GM19455 (cell line): ENCODE results near the gene GLI2.

Source experiments
- ATAC-seq: cut with Tn5 transposase; IDR thresholded peaks from one replicate; pipeline ENCODE4 v1.9.1; 2021; ENCODE audit not compliant: unreplicated experiment

The GLI2 gene

DNA sequence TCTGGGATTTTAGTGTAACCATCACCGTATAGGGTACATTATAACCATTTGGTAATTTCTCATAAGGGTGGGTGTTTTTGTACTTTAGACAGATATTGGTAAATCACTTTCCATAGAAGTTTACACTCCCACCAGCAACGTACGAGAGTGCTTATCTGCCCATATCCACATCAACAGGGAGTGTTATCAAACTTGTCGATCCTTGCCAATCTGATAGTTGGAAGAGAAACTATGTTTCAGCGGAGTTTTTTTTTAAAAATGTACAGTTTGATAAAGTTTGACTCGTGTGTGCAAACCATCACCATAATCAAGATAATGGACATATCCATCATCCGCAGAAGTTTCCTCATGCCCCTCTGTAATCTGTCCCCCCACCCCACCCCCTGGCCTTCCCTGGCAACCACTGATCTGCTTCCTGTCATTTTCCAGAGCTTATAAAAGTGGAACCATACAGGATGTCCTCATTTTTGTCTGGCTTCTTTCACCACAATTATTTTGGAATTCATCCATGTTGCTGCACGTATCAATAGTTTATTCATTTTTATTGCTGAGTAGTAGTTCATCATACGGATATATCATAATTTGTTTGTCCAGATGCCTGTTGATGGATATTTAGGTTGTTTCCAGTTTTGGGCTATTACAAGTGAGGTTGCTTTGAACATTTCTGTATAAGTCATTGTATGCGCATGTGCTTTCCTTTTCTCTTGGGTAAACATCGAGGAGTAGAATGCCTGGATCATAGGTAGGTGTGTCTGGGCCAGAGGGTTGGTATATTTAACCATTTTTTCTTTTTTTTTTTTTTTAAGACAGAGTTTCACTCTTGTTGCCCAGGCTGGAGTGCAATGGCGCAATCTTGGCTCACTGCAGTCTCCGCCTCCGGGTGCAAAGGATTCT lies 18.6 kb downstream of the GLI2 start:
- ATAC-seq, result no peak

DNA sequence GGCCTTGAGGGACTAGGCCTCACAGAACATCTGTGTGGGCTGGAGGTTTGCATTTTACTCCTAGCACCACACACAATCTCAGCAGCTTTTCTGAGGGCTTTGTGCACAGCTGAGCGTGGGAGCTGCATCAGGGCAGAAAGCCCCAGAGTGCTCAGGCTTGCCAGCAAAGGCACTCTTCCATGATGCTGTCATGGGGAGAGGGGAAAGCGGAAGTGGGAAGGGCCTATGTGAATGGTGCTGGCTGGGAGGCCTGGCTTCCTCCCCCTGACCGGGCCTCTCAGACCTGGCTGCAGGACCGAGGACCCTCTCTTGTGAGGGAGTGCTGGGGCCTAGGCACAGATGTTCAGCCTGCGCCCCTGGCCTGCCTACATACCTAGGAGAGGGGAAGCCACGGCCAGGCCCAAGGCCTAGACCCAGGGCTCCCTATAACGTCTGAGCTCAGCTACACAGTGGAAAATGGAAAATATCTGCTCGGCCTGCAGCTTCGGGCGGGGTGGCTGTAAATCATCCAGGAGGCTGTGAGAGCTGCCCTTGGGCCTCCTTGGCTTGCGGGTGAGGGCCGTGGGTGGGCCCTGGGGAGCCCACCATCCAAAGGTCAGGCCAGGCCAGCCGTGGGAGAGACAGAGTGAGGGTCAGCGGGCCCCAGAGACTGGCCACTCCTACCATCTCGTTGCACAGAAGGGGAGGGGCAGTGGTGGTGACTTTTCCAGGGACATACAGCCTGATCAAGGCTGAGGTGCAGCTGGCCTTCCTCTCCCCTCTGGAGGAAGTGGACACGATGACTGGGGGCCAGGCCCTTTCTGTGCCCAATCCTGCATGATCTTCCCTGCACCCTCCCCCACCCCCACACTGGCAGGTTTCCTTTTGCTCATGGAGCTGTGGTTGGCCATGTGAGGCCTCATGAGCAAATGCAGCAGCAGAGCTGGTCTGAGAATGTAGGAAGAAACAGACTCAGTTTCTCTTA lies 22.8 kb downstream of the GLI2 start:
- ATAC-seq, result no peak

DNA sequence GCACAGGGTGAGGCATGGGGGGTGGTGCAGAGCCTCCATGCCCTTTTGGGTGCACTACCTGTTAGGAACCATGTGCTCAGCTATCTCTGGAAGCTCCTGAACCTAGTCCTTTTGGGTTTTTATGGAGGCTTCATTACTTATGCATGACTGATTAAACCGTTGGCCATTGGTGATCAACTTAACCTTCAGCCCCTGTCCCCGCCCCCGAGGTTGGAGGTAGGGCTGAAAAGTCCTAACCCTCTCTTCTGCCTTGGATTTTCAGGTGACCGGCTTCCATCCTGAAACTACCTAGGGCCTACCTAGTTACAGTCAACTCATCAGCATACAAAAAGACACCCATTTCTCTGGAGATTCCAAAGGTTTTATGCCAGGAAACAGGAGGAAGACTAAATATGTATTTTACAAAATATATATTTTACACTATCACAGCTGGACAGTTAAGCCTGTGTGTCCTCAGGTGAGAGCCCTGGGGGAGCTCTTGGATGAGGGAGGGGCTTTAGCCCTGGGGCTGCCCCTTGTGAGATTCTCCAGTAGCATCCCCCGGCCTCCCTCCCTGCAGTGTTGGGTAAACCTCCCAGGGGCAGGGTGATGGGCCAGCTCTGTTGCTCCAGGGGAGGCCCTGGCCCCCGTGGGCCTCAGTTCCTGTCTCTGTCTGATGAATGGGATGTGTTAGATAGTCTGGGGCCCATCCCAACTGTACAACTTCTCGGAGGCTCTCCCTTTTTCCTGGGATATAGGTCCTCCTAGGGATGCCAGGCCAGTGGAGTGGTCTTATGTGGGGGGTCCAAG lies 24.1 kb downstream of the GLI2 start:
- ATAC-seq, result no peak

DNA sequence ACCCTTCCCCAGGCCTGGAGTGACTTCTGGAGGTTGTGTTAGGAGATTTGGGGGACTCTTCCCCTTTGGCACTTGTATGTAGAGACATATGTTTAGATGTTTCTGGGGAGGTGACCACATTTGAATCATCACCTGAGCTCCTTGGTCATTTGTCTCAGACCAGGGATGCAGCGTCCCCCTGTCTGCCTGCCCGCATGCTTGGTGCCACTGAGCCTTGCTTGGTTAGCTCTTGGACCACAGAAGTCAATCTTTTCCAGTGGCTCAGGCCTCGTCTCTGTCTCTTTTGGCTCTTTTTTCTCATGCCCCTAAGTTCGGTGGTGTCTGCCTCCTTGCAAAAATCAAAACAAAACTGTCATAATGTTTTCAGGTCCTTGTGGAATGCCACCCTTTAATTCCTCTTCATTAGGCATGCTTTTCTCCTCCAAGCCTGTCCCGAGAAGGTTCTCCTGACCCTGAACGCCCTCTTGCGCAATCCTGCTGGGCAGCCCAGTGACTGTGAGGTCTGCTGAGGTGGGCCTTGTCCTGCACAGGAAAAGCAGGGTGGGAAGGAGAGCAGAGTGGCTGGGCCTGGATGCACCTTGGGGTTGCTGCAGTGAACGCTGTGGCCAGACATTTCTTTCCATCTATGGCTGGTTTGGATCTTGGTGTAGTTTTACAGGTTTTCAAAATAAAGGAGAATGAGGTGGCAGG lies 24.9 kb downstream of the GLI2 start:
- no peak for ATAC-seq

DNA sequence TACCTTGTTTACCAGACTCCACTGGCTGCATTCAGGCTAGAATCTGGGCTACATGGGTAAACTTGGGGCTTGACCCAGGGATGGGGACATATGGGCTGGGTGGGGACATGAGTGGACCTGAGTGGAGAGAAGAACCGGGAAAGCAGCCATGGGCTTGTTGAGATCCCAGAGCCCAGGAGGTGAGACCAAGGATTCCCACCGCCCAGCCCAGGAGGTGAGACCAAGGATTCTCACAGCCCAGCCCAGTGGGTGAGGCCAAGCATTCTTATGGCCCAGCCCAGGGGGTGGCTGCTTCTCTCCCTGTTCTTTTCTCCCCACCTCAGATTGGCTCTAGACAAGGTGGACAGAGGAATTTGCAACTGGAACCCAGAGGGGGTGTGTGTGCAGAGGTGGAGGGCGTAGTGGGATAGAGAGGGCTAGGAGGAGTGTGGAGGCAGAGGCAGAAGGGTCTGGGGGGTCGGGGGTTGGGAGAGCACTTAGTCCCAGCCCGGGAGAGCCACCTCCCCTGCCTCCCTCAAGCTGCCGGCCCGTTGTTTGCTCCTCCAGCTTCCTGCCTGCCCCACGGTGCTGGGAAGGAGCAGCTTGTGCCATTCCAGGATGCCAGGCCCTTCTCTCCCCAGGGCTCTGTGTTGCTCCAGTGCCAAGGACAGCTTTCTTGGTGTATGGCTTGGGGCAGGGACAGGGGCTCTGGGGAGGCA lies 25.6 kb downstream of the GLI2 start:
- ATAC-seq, result no peak

DNA sequence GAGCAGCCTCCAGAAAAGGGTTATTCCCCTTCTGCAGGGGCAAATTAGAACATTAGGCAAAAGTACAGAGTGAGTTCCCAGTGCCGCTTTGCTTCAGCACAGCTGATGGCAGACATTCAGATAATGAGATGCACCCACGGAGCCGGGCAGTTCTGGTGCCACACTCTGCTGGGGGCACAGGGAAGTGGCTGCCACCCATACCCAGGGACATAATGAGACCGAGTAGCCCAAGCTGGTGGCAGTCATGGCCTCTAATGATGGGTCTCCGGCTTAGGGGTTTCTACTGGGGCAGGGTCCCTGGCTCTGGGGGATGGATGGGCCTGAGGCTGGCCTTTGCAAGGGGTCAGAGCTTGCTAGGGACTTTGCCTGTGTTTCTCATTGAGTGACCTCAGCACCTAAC lies 26.2 kb downstream of the GLI2 start:
- ATAC-seq, result no peak

DNA sequence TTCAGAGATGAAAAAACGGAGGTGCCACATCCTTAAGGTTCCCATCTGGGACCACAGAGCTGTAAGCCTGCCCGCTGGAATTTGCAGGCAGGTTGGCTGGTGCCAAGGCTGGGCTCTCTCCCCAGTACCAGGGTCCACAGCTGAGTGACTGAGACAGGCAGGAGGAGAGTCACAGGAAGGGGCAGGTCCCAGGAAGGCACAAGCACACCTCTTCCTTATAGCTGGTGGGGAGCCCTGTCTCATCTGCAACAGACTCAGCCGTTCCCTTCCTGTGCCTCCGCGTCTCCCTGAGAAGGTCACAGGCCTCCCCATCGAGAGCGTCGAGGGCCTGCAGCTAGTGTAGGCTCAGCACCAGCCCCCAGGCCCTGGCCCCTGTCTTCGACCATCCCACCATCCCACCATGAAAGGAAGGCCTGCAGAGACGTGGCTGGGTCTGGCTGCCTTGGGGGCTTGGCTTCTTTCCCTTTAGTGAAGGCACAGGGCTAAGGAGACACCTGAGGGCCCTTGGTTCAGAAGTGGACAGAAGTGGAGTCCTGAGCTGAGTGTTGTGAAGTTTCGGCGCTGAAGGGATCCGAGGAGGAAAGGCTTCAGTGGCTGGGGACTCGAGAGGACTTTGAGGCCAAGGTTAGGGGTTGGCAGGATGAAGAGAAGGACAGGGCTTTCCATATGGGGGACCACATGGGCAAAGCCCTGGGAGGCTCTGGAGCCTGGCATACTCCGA lies 26.8 kb downstream of the GLI2 start:
- ATAC-seq, result no peak

DNA sequence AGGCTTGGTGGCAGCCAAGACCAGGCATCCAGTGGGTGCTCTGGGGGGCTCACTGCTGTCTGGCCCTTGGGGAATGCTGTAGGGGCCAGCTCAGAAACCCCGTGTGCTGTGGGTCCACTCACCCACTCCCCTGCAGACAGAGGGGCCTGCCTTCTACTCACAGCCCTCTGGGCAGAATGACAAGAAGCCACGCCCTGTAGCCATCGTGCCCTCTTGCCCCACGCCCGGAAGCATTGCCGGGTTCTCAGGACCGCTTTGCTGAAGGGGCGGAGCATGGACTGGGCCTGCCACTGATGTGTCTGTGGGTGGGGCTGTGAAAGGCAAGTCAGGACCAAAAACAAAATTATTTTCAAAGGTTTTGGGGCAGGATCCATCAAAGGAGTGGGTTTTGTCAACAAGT lies 27.8 kb downstream of the GLI2 start:
- no peak for ATAC-seq

DNA sequence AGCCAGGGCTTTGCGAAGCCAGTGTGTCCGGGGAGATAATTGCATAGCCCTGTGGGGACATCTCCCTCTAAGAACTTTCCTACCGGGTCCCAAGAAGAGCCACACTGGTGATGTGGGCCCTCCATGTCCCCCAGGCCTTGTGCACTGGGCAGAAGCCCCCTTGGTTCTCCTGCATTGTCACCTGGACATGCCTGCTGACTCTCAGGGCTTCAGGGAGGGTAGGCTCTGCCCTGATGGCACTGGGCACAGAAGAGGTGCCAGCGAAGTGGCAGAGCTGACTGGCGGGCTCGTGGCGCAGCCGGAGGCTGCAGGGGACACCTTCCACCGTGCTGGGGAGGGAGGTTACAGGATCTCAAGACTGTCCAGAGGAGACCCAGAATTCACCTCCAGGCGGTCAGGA lies 28.3 kb downstream of the GLI2 start:
- ATAC-seq, result no peak

DNA sequence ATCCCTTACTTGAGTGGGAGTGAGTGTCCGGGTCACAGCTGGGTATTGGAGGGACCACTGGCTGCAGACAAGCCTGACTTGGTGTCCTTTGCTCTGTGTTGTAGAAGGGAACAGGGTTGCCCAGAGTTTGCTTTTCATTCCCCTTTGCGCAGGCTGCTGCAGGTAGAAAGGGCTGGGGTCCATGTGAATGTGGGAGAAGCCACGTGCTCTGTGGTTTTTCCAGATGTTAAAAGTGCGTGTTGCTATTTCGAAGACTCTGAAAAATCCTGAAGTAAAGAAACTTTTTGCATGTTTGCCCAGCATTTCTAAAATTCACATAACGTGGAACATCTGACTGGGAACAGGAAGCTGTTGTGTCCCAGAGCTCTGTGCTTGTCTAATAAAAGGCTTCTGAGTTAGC lies 28.8 kb downstream of the GLI2 start:
- ATAC-seq, result no peak

DNA sequence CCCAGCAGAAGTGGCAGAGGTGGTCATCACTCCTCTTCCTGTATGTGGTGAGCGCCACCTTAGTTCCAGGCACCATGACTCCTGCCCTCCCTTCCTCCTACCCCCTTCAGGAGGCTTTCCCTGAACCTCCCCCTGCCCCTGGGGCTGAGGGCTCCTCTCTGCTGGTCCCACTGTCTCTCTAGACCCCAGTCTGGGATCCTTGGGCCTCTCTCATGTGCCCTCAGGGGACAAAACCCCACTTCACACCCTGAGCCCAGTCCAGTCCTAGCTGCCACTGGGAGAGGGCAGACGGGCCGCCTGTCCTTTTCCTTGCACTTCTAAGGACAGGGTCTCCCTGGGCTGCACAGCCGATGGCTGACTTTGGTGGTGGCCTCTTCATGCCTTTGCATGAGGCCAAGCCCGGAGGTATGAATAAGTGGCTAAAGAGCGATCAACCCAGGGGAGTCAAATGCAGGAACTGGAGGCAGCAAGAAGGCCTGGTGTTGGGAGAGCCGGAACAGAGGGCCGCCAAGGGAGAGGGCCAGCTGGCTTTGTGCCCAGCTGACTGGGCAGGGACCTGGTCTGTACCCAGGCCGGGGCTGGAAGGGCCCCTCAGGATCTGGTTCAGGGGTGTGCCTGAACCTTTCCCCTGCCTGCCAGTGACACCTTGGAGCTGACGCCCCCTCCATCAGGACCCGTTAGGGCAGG lies 29.5 kb downstream of the GLI2 start:
- ATAC-seq, result no peak

DNA sequence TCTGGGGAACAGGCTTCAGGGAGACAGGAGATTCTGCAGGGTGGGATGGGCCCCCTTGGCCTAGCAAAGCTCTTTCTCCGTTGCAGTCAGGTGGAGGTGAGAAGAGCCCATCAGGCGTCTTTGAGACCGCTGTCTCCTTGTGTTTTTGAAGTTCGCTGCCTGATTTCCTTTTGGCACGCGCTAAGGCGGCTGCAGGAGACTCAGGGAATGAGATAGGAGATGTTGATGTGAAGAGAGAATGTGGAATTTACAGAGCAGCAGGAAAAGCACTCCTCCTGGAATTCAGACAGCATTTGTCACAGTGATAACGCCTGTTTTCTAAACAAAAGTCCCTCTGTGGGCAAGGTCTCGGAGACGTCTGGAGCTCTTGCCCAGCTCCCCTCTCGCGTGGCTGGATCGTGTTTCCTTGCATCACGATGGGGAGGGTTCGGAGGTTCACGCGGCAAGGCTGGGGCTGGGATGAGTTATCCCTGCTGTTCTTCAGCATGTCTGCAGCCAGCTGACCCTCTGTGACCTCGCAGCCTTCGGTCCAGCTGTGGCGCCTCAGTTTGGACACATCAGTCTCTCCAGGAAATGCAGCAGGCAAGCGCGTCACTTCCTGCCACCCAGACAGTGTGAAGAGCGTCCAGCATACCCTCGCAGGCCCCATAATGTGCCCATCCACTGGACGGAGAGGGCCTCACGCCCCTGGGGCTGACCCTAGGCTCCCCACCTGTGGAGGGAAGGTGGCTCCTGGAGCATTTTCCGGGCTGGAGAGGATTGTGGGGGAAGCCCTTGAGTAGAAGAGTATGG lies 30.2 kb downstream of the GLI2 start:
- no peak for ATAC-seq

DNA sequence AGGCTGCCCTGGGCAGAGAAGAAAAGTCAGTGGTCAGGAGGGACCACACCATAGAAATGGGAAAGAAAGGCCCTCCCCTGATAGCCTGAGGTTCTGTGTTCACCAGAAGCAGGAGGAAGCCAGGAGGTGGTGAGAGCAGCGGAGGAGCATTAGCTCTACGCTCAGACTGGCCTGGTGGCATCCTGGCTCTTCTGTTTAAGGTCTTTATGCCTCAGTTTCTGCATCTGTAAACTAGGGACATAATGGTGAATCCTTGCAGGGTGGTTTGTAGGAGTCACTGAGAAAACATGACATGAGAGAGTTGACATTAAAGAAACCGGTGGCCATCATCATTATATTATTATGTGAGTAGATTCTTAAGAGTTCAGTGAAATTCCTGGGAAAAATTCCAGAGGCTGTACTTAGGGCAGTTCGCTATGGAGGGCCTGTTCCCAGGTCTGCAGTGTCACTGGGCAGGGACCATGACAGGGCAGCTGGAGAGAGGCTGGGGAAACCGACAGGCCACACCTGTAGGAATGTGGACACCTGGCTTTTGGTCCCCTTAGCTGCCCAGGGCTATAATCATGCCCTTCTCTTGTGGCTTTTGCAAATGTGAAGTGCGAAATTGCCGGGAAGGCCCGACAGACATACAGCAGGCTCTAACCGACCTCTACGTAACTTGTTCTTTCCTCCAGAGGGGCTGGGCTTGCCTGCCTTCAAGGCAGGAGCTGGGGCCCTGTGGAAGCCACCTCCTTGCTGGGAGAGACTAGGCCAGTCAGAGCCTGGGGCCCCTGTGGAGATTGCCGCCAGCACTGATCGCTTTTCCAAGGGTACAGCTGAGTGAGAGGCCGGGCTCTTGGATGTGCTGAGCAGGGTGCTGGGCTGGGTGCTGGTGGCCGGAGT lies 31.0 kb downstream of the GLI2 start:
- ATAC-seq, result no peak

DNA sequence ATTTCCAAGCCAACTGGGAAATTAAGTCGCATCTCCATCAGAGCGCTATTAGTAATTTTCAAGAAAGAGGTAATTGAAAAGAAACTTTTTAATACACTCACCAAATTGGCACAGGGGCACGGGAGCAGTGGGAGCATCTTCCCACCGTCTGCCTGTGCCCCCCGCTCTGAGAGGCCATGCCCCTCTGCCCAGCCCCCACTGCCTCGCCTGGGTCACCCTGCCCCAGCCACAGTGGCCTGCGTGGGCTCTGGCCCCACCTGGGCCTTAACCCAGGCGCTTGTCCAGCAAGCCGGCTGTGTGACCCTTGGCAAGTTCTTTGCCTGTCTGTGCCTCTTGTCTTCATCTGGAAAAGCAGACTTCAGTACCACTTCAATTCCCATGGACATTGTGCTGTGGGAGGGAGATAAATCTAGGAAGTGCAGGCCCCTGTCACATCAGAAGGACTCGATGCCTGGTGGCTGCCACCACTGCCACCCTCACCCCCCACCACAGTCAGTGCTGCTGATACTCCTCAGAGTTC lies 31.9 kb downstream of the GLI2 start:
- no peak for ATAC-seq

DNA sequence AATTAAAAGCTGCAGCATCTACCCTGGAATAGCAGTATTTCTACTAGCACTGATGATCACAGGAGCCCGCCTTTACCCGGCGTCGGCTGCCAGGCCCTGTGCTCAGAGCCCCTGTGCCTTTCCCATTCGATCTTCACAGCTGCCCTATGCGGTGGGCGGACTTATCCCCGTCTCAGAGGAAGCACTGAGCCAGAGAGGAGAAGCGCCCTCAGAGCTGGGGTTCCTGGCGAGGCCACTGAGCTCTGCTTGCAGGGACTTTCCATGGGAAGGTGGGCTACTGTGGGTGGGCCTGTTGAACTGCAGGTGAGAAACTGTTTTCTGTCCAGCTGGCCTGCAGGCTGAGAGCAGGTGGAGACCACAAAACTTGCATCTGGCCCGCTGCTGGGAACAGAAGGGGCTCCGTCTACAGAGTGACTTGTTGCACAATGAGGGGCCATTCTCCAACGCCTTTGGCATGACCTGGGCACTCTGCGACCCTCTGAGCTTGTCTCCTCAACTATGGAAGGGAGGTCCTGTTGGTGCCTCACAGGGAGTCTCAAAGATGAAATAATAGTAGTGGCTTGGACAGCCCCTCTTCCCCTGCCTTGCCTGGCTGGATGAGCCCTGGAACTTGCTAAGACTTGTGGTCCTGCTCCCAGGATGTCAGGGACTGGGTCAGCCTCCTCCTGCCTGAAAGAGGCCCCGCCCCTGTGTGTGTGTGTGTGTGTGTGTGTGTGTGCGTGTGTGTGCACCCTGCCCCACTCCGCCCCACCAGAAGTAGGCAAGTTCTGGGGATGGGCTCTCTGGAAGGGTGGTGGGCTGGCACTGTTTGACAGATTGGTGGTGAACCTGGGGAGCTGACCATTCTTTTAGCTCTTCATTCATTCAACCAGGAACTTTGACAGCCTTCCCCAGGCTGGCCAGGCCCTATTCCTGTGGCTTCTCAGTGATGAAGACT lies 32.7 kb downstream of the GLI2 start:
- no peak for ATAC-seq
